HCT116 (cell line): ENCODE data around the gene ZXDC.

ENCODE experiments used
- CEBPB ChIP-seq: IDR thresholded peaks from 2 replicates; pipeline ENCODE4 v1.6.1; 2012; ENCODE audit warnings: low read depth
- CTCF ChIP-seq, 3 experiments: fragments of 200-600 bp in 1 of 3; sonication (generic) in 1 of 3; IDR thresholded peaks in 2 of 3; conservative IDR thresholded peaks in 1 of 3; 2 replicates each; pipeline ENCODE4 v1.5.1; 2012 to 2017; ENCODE audit warnings: low read depth in 2 of 3, low read length in 2 of 3, antibody characterized with exemption in 1 of 3, borderline replicate concordance in 1 of 3, control low read depth in 1 of 3, mild to moderate bottlenecking in 1 of 3, mixed read lengths in 1 of 3, mixed run types in 1 of 3, moderate library complexity in 1 of 3; ENCODE audit not compliant: insufficient read depth in 1 of 3
- EZH2 ChIP-seq: fragments of 200-600 bp; sonication (generic); IDR thresholded peaks from 2 replicates; pipeline ENCODE4 v1.6.1; 2017; ENCODE audit warnings: antibody characterized with exemption, mixed run types
- EZH2phosphoT487 ChIP-seq: fragments of 200-600 bp; IDR thresholded peaks from 2 replicates; pipeline ENCODE4 v1.6.1; 2018; ENCODE audit warnings: antibody characterized with exemption, borderline replicate concordance
- FOSL1 ChIP-seq: IDR thresholded peaks from 2 replicates; pipeline ENCODE4 v1.6.1; 2012; ENCODE audit warnings: low read depth
- MAX ChIP-seq: IDR thresholded peaks from 2 replicates; pipeline ENCODE4 v1.6.1; 2012
- POLR2A ChIP-seq: IDR thresholded peaks from 2 replicates; pipeline ENCODE4 v1.7.0; 2011; ENCODE audit warnings: borderline replicate concordance; ENCODE audit not compliant: insufficient read depth, insufficient read length; ENCODE audit errors: extremely low read depth
- POLR2AphosphoS5 ChIP-seq: IDR thresholded peaks from 2 replicates; pipeline ENCODE4 v1.6.1; 2011; ENCODE audit warnings: mild to moderate bottlenecking, low read depth, low read length, moderate library complexity
- RAD21 ChIP-seq: IDR thresholded peaks from 2 replicates; pipeline ENCODE4 v1.6.1; 2012; ENCODE audit warnings: low read depth, mild to moderate bottlenecking
- YY1 ChIP-seq: IDR thresholded peaks from 2 replicates; pipeline ENCODE4 v1.6.1; 2011; ENCODE audit warnings: low read length, low read depth, moderate library complexity, mild to moderate bottlenecking; ENCODE audit not compliant: insufficient replicate concordance; ENCODE audit errors: extremely low read depth
- ZFX ChIP-seq: fragments of 450-650 bp; IDR thresholded peaks from 2 replicates; pipeline ENCODE4 v1.6.1; 2017

- TF ChIP-seq POLR2AphosphoS5, result no peak
- TF ChIP-seq ZFX, result no peak
- no peak for TF ChIP-seq CTCF (IDR thresholded peaks at IDR 0.05 in 2 of 3, conservative IDR thresholded peaks at IDR 0.05 in 1 of 3; ENCODE audit: borderline replicate concordance in 1 of 3, insufficient read depth in 1 of 3, low read depth in 2 of 3, low read length in 2 of 3)
- TF ChIP-seq CEBPB, result no peak
- TF ChIP-seq FOSL1, result no peak
- TF ChIP-seq EZH2phosphoT487, result no peak
- no peak for TF ChIP-seq POLR2A
- TF ChIP-seq YY1, result no peak
- TF ChIP-seq MAX, result no peak
- TF ChIP-seq EZH2, result no peak
- TF ChIP-seq RAD21, result no peak
Observed at GRCh38 chr3:126460381-126460780, 15.3 kb downstream of the ZXDC start.
